Colonic mucosa (tissue), 4 donors: ENCODE data around the gene FBXL14. TPM values are rescaled to one million over a fixed set of nuclear protein-coding genes. Genes with fewer than 3 reads are reported as not detected.

Source experiments
- DNase-seq: peaks from one replicate; pipeline ENCODE4 v3.0.0-alpha.2; 2020
- H3K27ac ChIP-seq: fragments of 200-600 bp; one replicate; pipeline ENCODE4 v1.8.0; 2021
- H3K27me3 ChIP-seq: fragments of 200-600 bp; one replicate; pipeline ENCODE4 v1.8.0; 2021
- H3K36me3 ChIP-seq: fragments of 200-600 bp; one replicate; pipeline ENCODE4 v1.8.0; 2021
- H3K4me1 ChIP-seq: fragments of 200-600 bp; one replicate; pipeline ENCODE4 v1.8.0; 2021; ENCODE audit warnings: mild to moderate bottlenecking
- H3K4me3 ChIP-seq: fragments of 200-600 bp; one replicate; pipeline ENCODE4 v1.8.0; 2021
- H3K9ac ChIP-seq, 2 donors: one replicate each; pipeline ENCODE4 v1.7.0; 2013; ENCODE audit warnings: control low read depth in 2 of 2, low read depth in 2 of 2, low read length in 2 of 2
- H3K9me3 ChIP-seq: fragments of 200-600 bp; one replicate; pipeline ENCODE4 v1.8.0; 2021
- intact Hi-C: fragments of 100-400 bp; cut with DNase I; formaldehyde crosslinking; loops from one replicate; pipeline ENCODE4 v1.14.1; 2022
- total RNA-seq, 2 donors: library from RNA; stranded (reverse); fragmentation: NEBNext Ultra II Directional in 1 of 2; extraction: Animal tissue kit (Norgen Biotek cat#: 25700) in 1 of 2; gene quantifications; one replicate each; pipeline ENCODE4 v1.2.1, GENCODE V29; 2021
- TF ChIP-seq, protein P1 (sequence below): fragments of 200-600 bp; IDR thresholded peaks from one replicate; pipeline ENCODE4 v1.8.0; 2022; ENCODE audit warnings: antibody characterized with exemption, mild to moderate bottlenecking
- donor health status: healthy.
- donor health status: DM: no; HTN: no; CAD: no.
- donor health status: DM: no; HTN: no; CAD: no.

Gene FBXL14
- total RNA-seq, 2 donors from 2014 or later: 32.3 to 37.4 TPM

DNA sequence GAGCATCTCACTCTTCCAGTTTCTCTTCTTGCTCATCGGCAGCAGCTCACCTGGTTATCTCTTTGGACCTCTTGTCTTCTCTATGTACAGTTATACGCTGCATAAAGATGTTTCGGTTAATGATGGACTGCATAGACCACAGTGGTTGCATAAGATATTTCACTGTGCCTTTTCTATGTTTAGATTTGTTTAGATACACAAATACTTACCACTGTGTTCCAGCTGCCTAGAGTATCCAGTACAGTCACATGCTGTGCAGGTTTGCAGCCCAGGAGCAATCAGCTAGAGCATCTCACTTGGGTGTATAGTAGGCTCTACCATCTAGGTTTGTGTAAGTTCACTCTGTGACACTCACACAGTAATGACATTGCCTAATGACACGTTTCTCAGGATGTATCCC lies 57.6 kb downstream of the FBXL14 start:
- intact Hi-C loops: no loop called here
- no peak for DNase-seq
- H3K27ac ChIP-seq: no peak overlapping the region
- no peaks in the 10 kb centered on the region for H3K4me1 ChIP-seq
- TF ChIP-seq, protein P1, sequence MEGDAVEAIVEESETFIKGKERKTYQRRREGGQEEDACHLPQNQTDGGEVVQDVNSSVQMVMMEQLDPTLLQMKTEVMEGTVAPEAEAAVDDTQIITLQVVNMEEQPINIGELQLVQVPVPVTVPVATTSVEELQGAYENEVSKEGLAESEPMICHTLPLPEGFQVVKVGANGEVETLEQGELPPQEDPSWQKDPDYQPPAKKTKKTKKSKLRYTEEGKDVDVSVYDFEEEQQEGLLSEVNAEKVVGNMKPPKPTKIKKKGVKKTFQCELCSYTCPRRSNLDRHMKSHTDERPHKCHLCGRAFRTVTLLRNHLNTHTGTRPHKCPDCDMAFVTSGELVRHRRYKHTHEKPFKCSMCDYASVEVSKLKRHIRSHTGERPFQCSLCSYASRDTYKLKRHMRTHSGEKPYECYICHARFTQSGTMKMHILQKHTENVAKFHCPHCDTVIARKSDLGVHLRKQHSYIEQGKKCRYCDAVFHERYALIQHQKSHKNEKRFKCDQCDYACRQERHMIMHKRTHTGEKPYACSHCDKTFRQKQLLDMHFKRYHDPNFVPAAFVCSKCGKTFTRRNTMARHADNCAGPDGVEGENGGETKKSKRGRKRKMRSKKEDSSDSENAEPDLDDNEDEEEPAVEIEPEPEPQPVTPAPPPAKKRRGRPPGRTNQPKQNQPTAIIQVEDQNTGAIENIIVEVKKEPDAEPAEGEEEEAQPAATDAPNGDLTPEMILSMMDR: no peak
- H3K27me3 ChIP-seq: peaks cover 8% of the 10 kb centered on the region
- no peak overlapping the region for H3K4me3 ChIP-seq
- no peak overlapping the region for H3K9ac ChIP-seq
- no peaks in the 10 kb centered on the region for H3K9me3 ChIP-seq
- H3K36me3 ChIP-seq: no peaks in the 10 kb centered on the region

DNA sequence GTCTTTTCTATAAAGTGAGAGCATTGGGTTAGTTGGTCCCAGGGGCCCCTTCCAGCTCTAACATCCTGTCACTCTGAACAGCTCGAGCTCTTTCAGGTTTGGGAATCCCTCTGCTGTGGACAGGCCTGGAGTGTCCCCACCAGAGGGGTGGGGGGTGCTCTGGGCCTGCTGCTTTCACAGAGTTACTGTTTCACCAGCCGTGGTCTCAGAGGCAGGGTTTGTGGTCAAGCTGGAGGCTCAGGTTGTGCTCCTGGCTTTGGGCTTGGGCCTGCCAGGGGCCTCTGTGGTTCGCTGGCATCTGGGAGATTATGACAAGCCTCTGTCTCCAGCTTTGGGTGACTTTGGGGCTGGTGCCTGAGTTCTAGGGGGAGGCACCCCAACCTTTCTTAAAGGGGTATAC lies 59.6 kb downstream of the FBXL14 start:
- TF ChIP-seq, protein P1: no peak
- Histone ChIP-seq H3K4me1 (no peaks in the 10 kb centered on the region), H3K27ac (no peak overlapping the region), H3K27me3 (peaks cover 17% of the 10 kb centered on the region), H3K9me3 (no peaks in the 10 kb centered on the region), H3K36me3 (no peaks in the 10 kb centered on the region), H3K4me3 (no peak overlapping the region), H3K9ac (no peak overlapping the region)
- no peak for DNase-seq
- intact Hi-C loops: no loop called here

DNA sequence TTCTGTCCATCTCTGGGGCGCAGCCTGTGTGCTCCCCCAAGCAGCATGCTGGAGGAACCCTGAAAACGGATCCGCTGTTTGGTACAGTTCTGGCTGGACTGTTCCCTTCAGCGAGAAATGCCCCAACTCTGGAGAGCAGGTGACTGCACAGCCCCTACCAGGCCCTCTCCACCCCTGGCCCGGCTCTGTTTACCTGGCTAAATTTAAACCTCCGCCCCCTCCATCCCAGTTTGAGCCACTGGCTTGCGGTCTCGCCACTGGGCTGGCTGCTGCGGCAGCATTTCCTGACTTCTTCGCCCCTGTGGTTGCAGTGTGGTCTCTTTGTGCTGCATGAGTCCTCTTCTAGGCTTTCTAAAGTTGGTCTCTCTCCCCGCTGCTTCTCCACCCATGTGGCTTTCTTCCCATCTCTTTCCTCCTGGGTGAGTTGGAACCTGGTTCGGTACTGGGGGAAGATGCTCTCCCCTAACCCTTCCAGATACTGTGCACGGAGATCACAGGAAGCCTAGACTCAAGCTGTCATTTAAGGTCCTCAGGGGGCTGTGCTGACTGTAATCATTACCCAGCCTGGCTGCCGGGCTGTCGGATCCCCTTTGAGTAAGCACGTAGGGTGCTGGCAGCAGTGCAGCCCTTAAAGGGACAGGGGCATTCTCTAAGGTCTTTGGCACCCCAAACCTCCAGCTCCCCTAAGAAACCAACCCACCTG lies 60.6 kb downstream of the FBXL14 start:
- Histone ChIP-seq H3K4me1 (no peaks in the 10 kb centered on the region), H3K36me3 (no peaks in the 10 kb centered on the region), H3K27ac (no peak overlapping the region), H3K9me3 (no peaks in the 10 kb centered on the region), H3K9ac (no peak overlapping the region), H3K27me3 (peaks cover 17% of the 10 kb centered on the region), H3K4me3 (no peak overlapping the region)
- no peak for DNase-seq
- TF ChIP-seq, protein P1: no peak
- intact Hi-C loops: no loop called here

DNA sequence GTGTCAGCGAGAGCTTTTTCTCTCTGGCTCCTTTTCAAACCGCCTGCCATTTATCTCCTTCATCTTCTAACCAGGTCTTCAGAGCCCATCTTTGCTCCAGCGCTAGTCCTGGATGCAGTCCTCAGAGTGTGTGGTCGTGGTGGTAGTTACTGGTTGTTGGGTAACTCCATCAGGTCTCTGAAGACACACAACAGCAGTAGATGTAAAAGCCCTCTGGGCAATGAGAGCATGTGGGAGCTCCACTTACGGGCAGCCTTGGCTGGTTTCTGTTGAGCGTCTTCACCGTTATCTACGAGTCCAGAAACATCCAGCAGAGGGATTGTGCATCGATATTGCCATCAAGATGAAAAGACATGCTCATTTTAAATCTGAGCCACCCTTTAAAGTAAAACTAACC lies 61.2 kb downstream of the FBXL14 start:
- no peak for DNase-seq
- intact Hi-C loops: no loop called here
- TF ChIP-seq, protein P1: no peak
- peak overlapping the region in 1 of 2 donors; percentile 26 for H3K9ac ChIP-seq
- H3K4me1 ChIP-seq: no peaks in the 10 kb centered on the region
- peaks cover 17% of the 10 kb centered on the region for H3K27me3 ChIP-seq
- no peak overlapping the region for H3K4me3 ChIP-seq
- no peaks in the 10 kb centered on the region for H3K9me3 ChIP-seq
- peak overlapping the region; percentile 7 for H3K27ac ChIP-seq
- no peaks in the 10 kb centered on the region for H3K36me3 ChIP-seq

DNA sequence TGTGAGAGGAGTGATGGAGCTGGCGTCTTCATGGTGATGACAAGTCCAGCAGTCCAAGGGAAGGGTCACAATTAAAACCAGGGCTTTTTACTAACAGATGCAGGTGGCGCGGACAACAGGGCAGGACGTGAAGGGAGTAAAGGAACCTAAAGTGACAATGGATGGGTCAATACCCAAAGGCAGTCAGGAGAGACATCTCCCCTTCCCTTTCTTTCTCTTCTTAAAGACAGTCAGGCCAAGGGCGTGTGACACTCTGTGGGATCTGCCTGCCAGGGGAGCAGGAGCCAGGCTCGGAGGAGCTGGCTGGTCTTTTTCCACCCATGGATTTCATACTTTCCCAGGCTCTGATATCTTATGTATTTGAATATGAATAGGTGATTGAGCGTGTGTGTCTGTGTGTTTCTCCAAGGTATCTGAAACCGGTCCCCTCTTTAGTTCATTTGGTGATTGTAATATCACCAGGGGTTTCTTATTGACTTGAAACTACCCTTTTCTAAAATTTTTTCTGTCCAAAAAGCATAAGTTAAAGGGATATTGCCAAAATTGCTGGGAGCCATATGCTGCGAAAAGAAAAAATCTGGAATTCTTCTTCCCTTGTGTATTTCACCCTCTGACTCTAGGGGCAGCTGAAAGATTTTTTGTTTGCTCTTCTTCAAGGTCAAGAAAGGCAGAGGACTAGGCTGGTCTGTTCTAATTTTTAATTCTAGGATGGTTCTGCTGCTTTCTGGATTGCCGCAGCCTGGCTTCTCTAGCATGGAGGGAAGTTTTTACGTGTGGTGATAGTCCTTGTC lies 61.8 kb downstream of the FBXL14 start:
- no peaks in the 10 kb centered on the region for H3K36me3 ChIP-seq
- TF ChIP-seq, protein P1: no peak
- DNase-seq: no peak
- peaks cover 17% of the 10 kb centered on the region for H3K27me3 ChIP-seq
- intact Hi-C loops: no loop called here
- H3K27ac ChIP-seq: peak overlapping the region; percentile 7
- no peaks in the 10 kb centered on the region for H3K4me1 ChIP-seq
- no peaks in the 10 kb centered on the region for H3K9me3 ChIP-seq
- H3K9ac ChIP-seq: no peak overlapping the region
- H3K4me3 ChIP-seq: no peak overlapping the region
